Ovary (tissue), 9 donors: ENCODE results near the gene TGIF2. TPM values are rescaled to one million over a fixed set of nuclear protein-coding genes. Genes with fewer than 3 reads are reported as not detected.
A peak's percentile ranks its signal among the peaks of the same experiment; 100 is the strongest.

Experiments
- DNase-seq, 5 donors: peaks; one replicate each; pipeline ENCODE4 v3.0.0-alpha.2; 2019 to 2020
- H3K27ac ChIP-seq, 2 donors: fragments of 200-600 bp; one replicate each; pipeline versions ENCODE4 v1.5.1 to v1.8.0; 2019 to 2022
- H3K27me3 ChIP-seq: fragments of 200-600 bp; one replicate; pipeline ENCODE4 v1.8.0; 2022
- H3K36me3 ChIP-seq: fragments of 200-600 bp; sonication (generic); one replicate; pipeline ENCODE4 v1.5.1; 2019
- H3K4me1 ChIP-seq: one replicate; pipeline ENCODE4 v1.8.1; 2013; ENCODE audit warnings: mild to moderate bottlenecking, moderate library complexity; ENCODE audit not compliant: insufficient read depth
- H3K4me3 ChIP-seq: fragments of 200-600 bp; sonication (generic); one replicate; pipeline ENCODE4 v1.5.1; 2017
- H3K9me3 ChIP-seq, 2 donors: fragments of 200-600 bp in 1 of 2; sonication (generic) in 1 of 2; one replicate each; pipeline versions ENCODE4 v1.5.1 to v1.8.1; 2013 to 2019; ENCODE audit warnings: mild to moderate bottlenecking in 1 of 2, moderate library complexity in 1 of 2
- CTCF ChIP-seq, 3 donors: fragments of 450-650 bp in 2 of 3; fragments of 200-600 bp in 1 of 3; IDR thresholded peaks; one replicate each; pipeline versions ENCODE4 v1.5.1 to v1.8.0; 2016 to 2022; ENCODE audit warnings: antibody characterized with exemption in 3 of 3, mild to moderate bottlenecking in 1 of 3
- EP300 ChIP-seq: sonication (generic); formaldehyde crosslinking; IDR thresholded peaks from one replicate; pipeline ENCODE4 v1.6.1; 2017; ENCODE audit warnings: antibody characterized with exemption
- POLR2A ChIP-seq: fragments of 450-650 bp; IDR thresholded peaks from one replicate; pipeline ENCODE4 v1.6.1; 2017; ENCODE audit warnings: antibody characterized with exemption, mild to moderate bottlenecking, moderate library complexity
- WGBS, 3 donors: extraction: QIAGEN DNeasy Blood & Tissue Kit in 1 of 3; methylation state at CpG; one replicate each; pipeline versions ENCODE4 v1.1.5 to v1.1.7; 2013 to 2017; 5-methylcytosine and 5-hydroxymethylcytosine counted together
- intact Hi-C, 4 donors: fragments of 100-400 bp; cut with DNase I; formaldehyde crosslinking; loops; one replicate each; pipeline versions ENCODE4 v1.11.0 to v1.15.1; 2022 to 2023
- polyA plus RNA-seq, 2 donors: library from polyadenylated mRNA; stranded (reverse); fragments of 200-250 nt in 1 of 2; fragments of 350-450 nt in 1 of 2; fragmentation: Illumina TruSeq in 1 of 2; extraction: RNeasy Lipid Tissue Mini Kit (QIAGEN cat#74804) in 1 of 2; gene quantifications; one replicate each; pipeline ENCODE4 v1.2.3, GENCODE V29; 2013 to 2014
- total RNA-seq, 7 donors: library from RNA; depleted of rRNA in 2 of 7; stranded (reverse); fragments of >200 nt in 2 of 7; fragmentation: NEBNext Ultra II Directional in 3 of 7; extraction: Animal tissue kit (Norgen Biotek cat#: 25700) in 3 of 7; gene quantifications; one replicate each; pipeline versions ENCODE4 v1.1.0 to v1.2.4, GENCODE V29; 2016 to 2023
- donor health status: DM: no; HTN: no; CAD: no; lungs with moderate emphysema.
- donor health status: DM: no; HTN: no; CAD: no.
- donor health status: Bipolar disorder and iron deficiency.
- donor health status: DM: yes; HTN: yes; CAD: no.
- donor health status: DM: no; HTN: no; CAD: no.
- donor health status: DM: yes; HTN: yes; CAD: no.

TGIF2 gene
- total and polyA plus RNA-seq, 9 donors: 12.6 to 39.2 (median 24.8) TPM

- no peak for TF ChIP-seq CTCF (IDR thresholded peaks at IDR 0.05)
- no peak for TF ChIP-seq EP300
- no peak for TF ChIP-seq POLR2A
- no peak overlapping the region for H3K4me3 ChIP-seq
- intact Hi-C loops: loop anchor here in 2 of 4 donors (5.0 to 10.0 kb wide), 3 partner anchors 43 to 395 kb away; no protein-coding TSS in a partner anchor
These were observed 26.5 kb downstream of the TGIF2 start for GRCh38 chr20:36599912-36600345.

GRCh38 chr20:36601540-36601939 is 28.1 kb downstream of the TGIF2 start:
- Histone ChIP-seq H3K4me1 (peaks cover 14% of the 10 kb centered on the region), H3K27ac (no peak overlapping the region), H3K36me3 (no peaks in the 10 kb centered on the region), H3K9me3 (no peaks in the 10 kb centered on the region), H3K4me3 (no peak overlapping the region), H3K27me3 (no peaks in the 10 kb centered on the region)
- TF ChIP-seq EP300: no peak
- no peak for TF ChIP-seq POLR2A
- TF ChIP-seq CTCF (IDR thresholded peaks at IDR 0.05): no peak
- intact Hi-C loops: loop anchor here in 2 of 4 donors (5.0 to 10.0 kb wide), 2 partner anchors 44 to 397 kb away; no protein-coding TSS in a partner anchor
- DNase-seq: no peak
- 39 to 64% (median 43%) methylated on average over 1 of the region's 1 CpG for WGBS, 3 donors

More at GRCh38 chr20:36599912-36600345, 26.5 kb downstream of the TGIF2 start:
- H3K4me1 ChIP-seq: peaks cover 11% of the 10 kb centered on the region
- no peak for DNase-seq
- no peaks in the 10 kb centered on the region for H3K9me3 ChIP-seq
- H3K27me3 ChIP-seq: no peaks in the 10 kb centered on the region
- H3K36me3 ChIP-seq: no peaks in the 10 kb centered on the region
- no peak overlapping the region for H3K27ac ChIP-seq
- WGBS, 3 donors: 6 to 22% (median 7%) methylated on average over 5 of the region's 5 CpGs

GRCh38 chr20:36604952-36605398 is 31.6 kb downstream of the TGIF2 start:
- peaks cover 8% of the 10 kb centered on the region for H3K4me1 ChIP-seq
- no peaks in the 10 kb centered on the region for H3K36me3 ChIP-seq
- DNase-seq: peak; percentile 27 to 59 (median 48)
- intact Hi-C loops: loop anchor here in 3 of 4 donors (5.0 to 10.0 kb wide), 2 partner anchors 48 to 400 kb away; no protein-coding TSS in a partner anchor
- peak overlapping the region; percentile 12 for H3K4me3 ChIP-seq
- no peaks in the 10 kb centered on the region for H3K27me3 ChIP-seq
- WGBS, 3 donors: 39 to 53% (median 49%) methylated on average over 15 of the region's 15 CpGs
- TF ChIP-seq CTCF (IDR thresholded peaks at IDR 0.05) (no peak), POLR2A (no peak), EP300 (no peak)
- no peaks in the 10 kb centered on the region for H3K9me3 ChIP-seq
- peak overlapping the region; percentile 37 to 64 for H3K27ac ChIP-seq

- intact Hi-C loops: loop anchor here in 2 of 4 donors (5.0 to 10.0 kb wide), 2 partner anchors 48 to 401 kb away; no protein-coding TSS in a partner anchor
- Histone ChIP-seq H3K4me1 (peaks cover 8% of the 10 kb centered on the region), H3K27ac (peak within 1 kb of the TSS; percentile 52 to 64), H3K4me3 (peak within 1 kb of the TSS; percentile 88), H3K27me3 (no peaks in the 10 kb centered on the region), H3K36me3 (no peaks in the 10 kb centered on the region), H3K9me3 (no peaks in the 10 kb centered on the region)
- 0 to 1% (median 0%) methylated on average over 63 to 90 of the region's 90 CpGs for WGBS, 3 donors
- DNase-seq: peak; percentile 99 to 100 (median 100)
- no peak for TF ChIP-seq EP300
- TF ChIP-seq CTCF (IDR thresholded peaks at IDR 0.05): peak; percentile 94 to 99 (median 94)
- TF ChIP-seq POLR2A: peak; percentile 23
These were observed 32.2 kb downstream of the TGIF2 start, which contains the start of gene RAB5IF for GRCh38 chr20:36605399-36606157. Gene RAB5IF (plus strand): TSS chr20:36605779. CDS start chr20:36605952, 173 bp downstream.
